BLaER1 (cell line): ENCODE data around the gene TMC1.

ENCODE experiments used
- H3K27ac ChIP-seq: shearing (Covaris generic); formaldehyde crosslinking; 2 replicates; pipeline ENCODE4 v1.8.1; 2022
- H3K27me3 ChIP-seq: shearing (Covaris generic); formaldehyde crosslinking; 2 replicates; pipeline ENCODE4 v1.8.1; 2022
- H3K36me3 ChIP-seq: shearing (Covaris generic); formaldehyde crosslinking; 2 replicates; pipeline ENCODE4 v1.8.1; 2022
- H3K4me1 ChIP-seq: shearing (Covaris generic); formaldehyde crosslinking; 2 replicates; pipeline ENCODE4 v1.8.1; 2022
- H3K4me2 ChIP-seq: shearing (Covaris generic); formaldehyde crosslinking; 2 replicates; pipeline ENCODE4 v1.8.1; 2022
- H3K4me3 ChIP-seq: shearing (Covaris generic); formaldehyde crosslinking; 2 replicates; pipeline ENCODE4 v1.8.1; 2022
- H3K9ac ChIP-seq: shearing (Covaris generic); formaldehyde crosslinking; 2 replicates; pipeline ENCODE4 v1.8.1; 2022
- H3K9me3 ChIP-seq: shearing (Covaris generic); formaldehyde crosslinking; 2 replicates; pipeline ENCODE4 v1.8.1; 2022
- H4K20me1 ChIP-seq: shearing (Covaris generic); formaldehyde crosslinking; 2 replicates; pipeline ENCODE4 v1.8.1; 2022
- Cebpa-rat ChIP-seq: shearing (Covaris generic); IDR thresholded peaks from 2 replicates; pipeline ENCODE4 v1.8.1; 2022

Gene TMC1

GRCh38 chr9:72588336-72588735 is 66.9 kb downstream of the TMC1 start:
- Histone ChIP-seq H3K4me2 (no peak overlapping the region), H3K9me3 (no peaks in the 10 kb centered on the region), H3K4me3 (no peak overlapping the region), H3K27ac (no peak overlapping the region), H3K4me1 (no peaks in the 10 kb centered on the region), H4K20me1 (no peaks in the 10 kb centered on the region), H3K9ac (no peak overlapping the region), H3K36me3 (no peaks in the 10 kb centered on the region), H3K27me3 (no peaks in the 10 kb centered on the region)
- TF ChIP-seq Cebpa-rat: no peak

- H3K36me3 ChIP-seq: no peaks in the 10 kb centered on the region
- H3K4me1 ChIP-seq: no peaks in the 10 kb centered on the region
- TF ChIP-seq Cebpa-rat: no peak
- H3K27me3 ChIP-seq: no peaks in the 10 kb centered on the region
- H3K9ac ChIP-seq: no peak overlapping the region
- no peak overlapping the region for H3K4me2 ChIP-seq
- no peaks in the 10 kb centered on the region for H4K20me1 ChIP-seq
- H3K9me3 ChIP-seq: no peaks in the 10 kb centered on the region
- H3K4me3 ChIP-seq: no peak overlapping the region
- H3K27ac ChIP-seq: no peak overlapping the region
These were observed 68.5 kb downstream of the TMC1 start for GRCh38 chr9:72589667-72590521.

- Histone ChIP-seq H3K4me1 (no peaks in the 10 kb centered on the region), H3K27ac (no peak overlapping the region)
- no peak for TF ChIP-seq Cebpa-rat
These were observed 69.4 kb downstream of the TMC1 start for GRCh38 chr9:72590824-72591223.

GRCh38 chr9:72592502-72593403 is 71.3 kb downstream of the TMC1 start:
- Histone ChIP-seq H3K4me2 (no peak overlapping the region), H3K27ac (no peak overlapping the region), H3K4me3 (no peak overlapping the region), H3K27me3 (no peaks in the 10 kb centered on the region), H3K36me3 (no peaks in the 10 kb centered on the region), H4K20me1 (no peaks in the 10 kb centered on the region), H3K9me3 (no peaks in the 10 kb centered on the region), H3K9ac (no peak overlapping the region), H3K4me1 (no peaks in the 10 kb centered on the region)
- TF ChIP-seq Cebpa-rat: no peak

More at GRCh38 chr9:72590824-72591223, 69.4 kb downstream of the TMC1 start:
- Histone ChIP-seq H3K9ac (no peak overlapping the region), H3K4me3 (no peak overlapping the region), H3K27me3 (no peaks in the 10 kb centered on the region), H3K9me3 (no peaks in the 10 kb centered on the region), H3K4me2 (no peak overlapping the region), H4K20me1 (no peaks in the 10 kb centered on the region), H3K36me3 (no peaks in the 10 kb centered on the region)

- no peak overlapping the region for H3K27ac ChIP-seq
- no peaks in the 10 kb centered on the region for H4K20me1 ChIP-seq
- H3K9me3 ChIP-seq: no peaks in the 10 kb centered on the region
- no peaks in the 10 kb centered on the region for H3K27me3 ChIP-seq
- H3K4me1 ChIP-seq: no peaks in the 10 kb centered on the region
- no peak overlapping the region for H3K4me2 ChIP-seq
- H3K36me3 ChIP-seq: no peaks in the 10 kb centered on the region
- TF ChIP-seq Cebpa-rat: no peak
- no peak overlapping the region for H3K9ac ChIP-seq
- H3K4me3 ChIP-seq: no peak overlapping the region
These were observed 75.2 kb downstream of the TMC1 start for GRCh38 chr9:72596451-72597180.

- no peak overlapping the region for H3K27ac ChIP-seq
These were observed 75.7 kb downstream of the TMC1 start for GRCh38 chr9:72597181-72597517.

GRCh38 chr9:72597601-72598000 is 76.2 kb downstream of the TMC1 start:
- H3K4me1 ChIP-seq: no peaks in the 10 kb centered on the region
- no peak overlapping the region for H3K27ac ChIP-seq
- no peaks in the 10 kb centered on the region for H3K27me3 ChIP-seq
- H3K36me3 ChIP-seq: no peaks in the 10 kb centered on the region
- no peak for TF ChIP-seq Cebpa-rat
- no peaks in the 10 kb centered on the region for H4K20me1 ChIP-seq
- no peak overlapping the region for H3K4me3 ChIP-seq
- H3K9me3 ChIP-seq: no peaks in the 10 kb centered on the region
- H3K4me2 ChIP-seq: no peak overlapping the region
- H3K9ac ChIP-seq: no peak overlapping the region

More at GRCh38 chr9:72597181-72597517, 75.7 kb downstream of the TMC1 start:
- no peak overlapping the region for H3K9ac ChIP-seq
- no peak overlapping the region for H3K4me2 ChIP-seq
- no peaks in the 10 kb centered on the region for H3K9me3 ChIP-seq
- no peaks in the 10 kb centered on the region for H3K4me1 ChIP-seq
- no peak overlapping the region for H3K4me3 ChIP-seq
- H4K20me1 ChIP-seq: no peaks in the 10 kb centered on the region
- H3K36me3 ChIP-seq: no peaks in the 10 kb centered on the region
- no peak for TF ChIP-seq Cebpa-rat
- no peaks in the 10 kb centered on the region for H3K27me3 ChIP-seq

- no peaks in the 10 kb centered on the region for H4K20me1 ChIP-seq
- H3K27ac ChIP-seq: no peak overlapping the region
- no peaks in the 10 kb centered on the region for H3K27me3 ChIP-seq
- H3K9me3 ChIP-seq: no peaks in the 10 kb centered on the region
- H3K4me3 ChIP-seq: no peak overlapping the region
- no peak overlapping the region for H3K4me2 ChIP-seq
- no peak overlapping the region for H3K9ac ChIP-seq
- TF ChIP-seq Cebpa-rat: no peak
- no peaks in the 10 kb centered on the region for H3K36me3 ChIP-seq
- H3K4me1 ChIP-seq: no peaks in the 10 kb centered on the region
These were observed 77.2 kb downstream of the TMC1 start for GRCh38 chr9:72598639-72599038.

GRCh38 chr9:72599874-72600534 is 78.6 kb downstream of the TMC1 start:
- Histone ChIP-seq H3K4me1 (no peaks in the 10 kb centered on the region), H3K4me2 (no peak overlapping the region), H3K27ac (no peak overlapping the region), H3K9me3 (no peaks in the 10 kb centered on the region), H4K20me1 (no peaks in the 10 kb centered on the region), H3K36me3 (no peaks in the 10 kb centered on the region), H3K27me3 (no peaks in the 10 kb centered on the region), H3K9ac (no peak overlapping the region), H3K4me3 (no peak overlapping the region)
- TF ChIP-seq Cebpa-rat: no peak
